HEK293 (cell line): ENCODE data around the gene BTBD2.

ENCODE experiments used
- BCL11B ChIP-seq: fragments of 450-650 bp; formaldehyde crosslinking; IDR thresholded peaks from 2 replicates; pipeline ENCODE4 v1.5.1; 2016; ENCODE audit warnings: low read depth, missing biosample characterization, missing genetic modification characterization
- BCL6B ChIP-seq: fragments of 450-650 bp; formaldehyde crosslinking; IDR thresholded peaks from 2 replicates; pipeline ENCODE4 v1.5.1; 2017; ENCODE audit warnings: missing biosample characterization, missing genetic modification characterization
- HIC1 ChIP-seq: fragments of 450-650 bp; formaldehyde crosslinking; IDR thresholded peaks from 2 replicates; pipeline ENCODE4 v1.5.1; 2016; ENCODE audit warnings: missing biosample characterization, missing genetic modification characterization
- HOXD13 ChIP-seq: sonication (generic); formaldehyde crosslinking; IDR thresholded peaks from 2 replicates; pipeline ENCODE4 v1.8.0; 2022; ENCODE audit warnings: missing genetic modification reagents, borderline replicate concordance
- KLF7 ChIP-seq: fragments of 450-650 bp; formaldehyde crosslinking; IDR thresholded peaks from 2 replicates; pipeline ENCODE4 v1.5.1; 2016; ENCODE audit warnings: missing biosample characterization, missing genetic modification characterization, borderline replicate concordance
- MZF1 ChIP-seq: fragments of 450-650 bp; formaldehyde crosslinking; IDR thresholded peaks from 2 replicates; pipeline ENCODE4 v1.5.1; 2017; ENCODE audit warnings: missing biosample characterization, missing genetic modification characterization, borderline replicate concordance
- PATZ1 ChIP-seq: fragments of 450-650 bp; formaldehyde crosslinking; IDR thresholded peaks from 2 replicates; pipeline ENCODE4 v1.5.1; 2016; ENCODE audit warnings: missing biosample characterization, missing genetic modification characterization
- PRDM1 ChIP-seq: fragments of 450-650 bp; formaldehyde crosslinking; IDR thresholded peaks from 2 replicates; pipeline ENCODE4; 2016; ENCODE audit warnings: missing biosample characterization, missing genetic modification characterization
- SP3 ChIP-seq: fragments of 450-650 bp; formaldehyde crosslinking; IDR thresholded peaks from 2 replicates; pipeline ENCODE4 v1.5.1; 2016; ENCODE audit warnings: missing biosample characterization, missing genetic modification characterization
- TSHZ1 ChIP-seq: fragments of 450-650 bp; formaldehyde crosslinking; IDR thresholded peaks from 2 replicates; pipeline ENCODE4 v1.5.1; 2016; ENCODE audit warnings: missing biosample characterization, missing genetic modification characterization, borderline replicate concordance
- WT1 ChIP-seq: fragments of 450-650 bp; formaldehyde crosslinking; IDR thresholded peaks from 2 replicates; pipeline ENCODE4 v1.5.1; 2016; ENCODE audit warnings: missing biosample characterization, missing genetic modification characterization
- ZFP37 ChIP-seq: fragments of 450-650 bp; formaldehyde crosslinking; IDR thresholded peaks from 2 replicates; pipeline ENCODE4 v1.5.1; 2016; ENCODE audit warnings: missing biosample characterization, missing genetic modification characterization
- ZNF114 ChIP-seq: fragments of 450-650 bp; formaldehyde crosslinking; IDR thresholded peaks from 2 replicates; pipeline ENCODE4 v1.5.0; 2017; ENCODE audit warnings: missing biosample characterization, missing genetic modification characterization
- ZNF121 ChIP-seq: fragments of 450-650 bp; formaldehyde crosslinking; IDR thresholded peaks from 2 replicates; pipeline ENCODE4 v1.5.1; 2016; ENCODE audit warnings: missing biosample characterization, missing genetic modification characterization
- ZNF133 ChIP-seq: fragments of 450-650 bp; formaldehyde crosslinking; IDR thresholded peaks from 2 replicates; pipeline ENCODE4 v1.5.1; 2016; ENCODE audit warnings: missing biosample characterization, missing genetic modification characterization
- ZNF174 ChIP-seq: fragments of 450-650 bp; formaldehyde crosslinking; IDR thresholded peaks from 2 replicates; pipeline ENCODE4 v1.5.0; 2017; ENCODE audit warnings: missing biosample characterization, mild to moderate bottlenecking, missing genetic modification characterization
- ZNF214 ChIP-seq: fragments of 450-650 bp; formaldehyde crosslinking; IDR thresholded peaks from 2 replicates; pipeline ENCODE4 v1.5.1; 2017; ENCODE audit warnings: missing biosample characterization, mild to moderate bottlenecking, missing genetic modification characterization, borderline replicate concordance
- ZNF221 ChIP-seq: fragments of 450-650 bp; formaldehyde crosslinking; IDR thresholded peaks from 2 replicates; pipeline ENCODE4 v1.5.1; 2017; ENCODE audit warnings: missing biosample characterization, missing genetic modification characterization, borderline replicate concordance
- ZNF223 ChIP-seq: fragments of 450-650 bp; formaldehyde crosslinking; IDR thresholded peaks from 2 replicates; pipeline ENCODE4 v1.5.1; 2016; ENCODE audit warnings: missing biosample characterization, missing genetic modification characterization
- ZNF23 ChIP-seq: fragments of 450-650 bp; formaldehyde crosslinking; IDR thresholded peaks from 2 replicates; pipeline ENCODE4 v1.5.1; 2016; ENCODE audit warnings: missing biosample characterization, missing genetic modification characterization, borderline replicate concordance
- ZNF239 ChIP-seq: fragments of 450-650 bp; formaldehyde crosslinking; IDR thresholded peaks from 2 replicates; pipeline ENCODE4 v1.5.1; 2016; ENCODE audit warnings: missing biosample characterization, missing genetic modification characterization
- ZNF394 ChIP-seq: fragments of 450-650 bp; formaldehyde crosslinking; IDR thresholded peaks from 2 replicates; pipeline ENCODE4 v1.5.1; 2016; ENCODE audit warnings: missing biosample characterization, missing genetic modification characterization, mild to moderate bottlenecking, moderate library complexity, borderline replicate concordance
- ZNF404 ChIP-seq: fragments of 450-650 bp; formaldehyde crosslinking; IDR thresholded peaks from 2 replicates; pipeline ENCODE4 v1.5.1; 2017; ENCODE audit warnings: missing biosample characterization, missing genetic modification characterization
- ZNF473 ChIP-seq: fragments of 450-650 bp; formaldehyde crosslinking; IDR thresholded peaks from 2 replicates; pipeline ENCODE4 v1.5.1; 2017; ENCODE audit warnings: missing biosample characterization, missing genetic modification characterization
- ZNF501 ChIP-seq: fragments of 450-650 bp; formaldehyde crosslinking; IDR thresholded peaks from 2 replicates; pipeline ENCODE4 v1.5.1; 2016; ENCODE audit warnings: missing biosample characterization, missing genetic modification characterization
- ZNF529 ChIP-seq: fragments of 450-650 bp; formaldehyde crosslinking; IDR thresholded peaks from 2 replicates; pipeline ENCODE4 v1.5.1; 2017; ENCODE audit warnings: missing genetic modification characterization, missing biosample characterization; ENCODE audit not compliant: insufficient replicate concordance
- ZNF548 ChIP-seq: fragments of 450-650 bp; formaldehyde crosslinking; IDR thresholded peaks from 2 replicates; pipeline ENCODE4 v1.5.1; 2016; ENCODE audit warnings: missing biosample characterization, missing genetic modification characterization
- ZNF558 ChIP-seq: fragments of 450-650 bp; formaldehyde crosslinking; IDR thresholded peaks from 2 replicates; pipeline ENCODE4 v1.5.1; 2016; ENCODE audit warnings: missing biosample characterization, missing genetic modification characterization
- ZNF626 ChIP-seq: fragments of 450-650 bp; sonication (Bioruptor Pico); formaldehyde crosslinking; IDR thresholded peaks from 2 replicates; pipeline ENCODE4 v1.5.1; 2018; ENCODE audit warnings: missing biosample characterization, missing genetic modification characterization, inconsistent platforms
- ZNF791 ChIP-seq: fragments of 450-650 bp; formaldehyde crosslinking; IDR thresholded peaks from 2 replicates; pipeline ENCODE4 v1.5.1; 2016; ENCODE audit warnings: missing biosample characterization, missing genetic modification characterization
- TF ChIP-seq, protein P1 (sequence below): fragments of 450-650 bp; formaldehyde crosslinking; optimal IDR thresholded peaks from 2 replicates; pipeline ENCODE3; 2016; ENCODE audit warnings: missing biosample characterization, mild to moderate bottlenecking, missing genetic modification characterization

BTBD2 gene

DNA sequence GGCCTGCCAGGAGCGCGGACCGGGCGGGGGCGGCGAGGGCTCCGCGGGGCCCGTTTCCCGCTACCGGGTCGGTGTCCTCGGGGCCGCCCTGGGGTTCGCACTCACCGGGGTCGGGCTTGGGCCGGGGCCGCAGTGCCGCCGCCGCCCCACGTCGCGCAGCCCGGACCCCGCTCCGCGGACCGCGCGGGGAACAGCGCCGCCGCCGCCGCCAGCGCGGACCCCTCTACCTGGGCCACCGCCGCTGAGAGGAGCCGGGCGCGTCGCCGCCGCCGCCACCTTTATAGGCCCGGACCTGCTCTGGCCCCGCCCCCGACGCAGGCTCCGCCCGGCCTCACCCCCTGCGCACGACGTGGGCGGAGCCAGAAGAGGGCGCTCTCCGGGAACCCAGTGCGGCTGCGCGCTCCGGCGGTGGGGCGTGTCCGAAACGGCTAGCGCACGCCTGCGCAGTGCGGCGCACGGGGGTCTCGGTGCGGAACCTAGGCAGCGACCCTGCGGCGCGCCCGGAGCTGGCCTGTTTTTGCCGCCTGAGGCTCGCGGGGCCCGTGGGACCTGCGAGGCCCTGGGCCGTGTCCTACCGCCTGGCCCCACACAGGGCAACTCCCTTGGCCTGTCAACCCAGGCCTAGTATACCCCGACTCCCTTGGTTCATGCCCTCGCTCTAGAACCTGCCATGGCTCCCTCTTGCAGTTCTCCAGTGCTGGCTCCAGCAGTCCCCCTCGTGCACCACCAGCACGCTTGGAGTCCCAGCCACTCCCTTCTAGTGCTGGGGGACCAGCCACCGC lies 35.7 kb upstream of the BTBD2 start, which contains the start of gene MKNK2 (continued):
- TF ChIP-seq ZNF133 (tag by site-specific recombination) (no peak), ZNF791 (tag by site-specific recombination) (no peak), ZNF114 (no peak), ZNF23 (tag by site-specific recombination) (no peak), ZNF221 (no peak), PRDM1 (no peak), ZNF394 (tag by site-specific recombination) (no peak), ZNF548 (tag by site-specific recombination) (no peak), TSHZ1 (tag by site-specific recombination) (no peak), ZFP37 (no peak), SP3 (tag by site-specific recombination) (peak; percentile 90), ZNF626 (tag by site-specific recombination) (no peak), BCL6B (tag by site-specific recombination) (no peak), MZF1 (tag by site-specific recombination) (no peak), KLF7 (tag by site-specific recombination) (no peak), ZNF121 (tag by site-specific recombination) (peak; percentile 97), ZNF223 (tag by site-specific recombination) (no peak), ZNF501 (peak; percentile 34; the same call in 1 of the 2 replicates), WT1 (tag by site-specific recombination) (no peak), ZNF558 (tag by site-specific recombination) (no peak), PATZ1 (tag by site-specific recombination) (no peak), HOXD13 (CRISPR knock-in tag) (no peak), BCL11B (tag by site-specific recombination) (no peak), ZNF239 (tag by site-specific recombination) (0 out of 2 replicates have a peak, but pooled peaks have one; percentile 37), ZNF174 (tag by site-specific recombination) (no peak), ZNF404 (no peak), ZNF529 (tag by site-specific recombination) (no peak), HIC1 (tag by site-specific recombination) (no peak), ZNF214 (tag by site-specific recombination) (no peak), ZNF473 (no peak)
- TF ChIP-seq, protein P1, sequence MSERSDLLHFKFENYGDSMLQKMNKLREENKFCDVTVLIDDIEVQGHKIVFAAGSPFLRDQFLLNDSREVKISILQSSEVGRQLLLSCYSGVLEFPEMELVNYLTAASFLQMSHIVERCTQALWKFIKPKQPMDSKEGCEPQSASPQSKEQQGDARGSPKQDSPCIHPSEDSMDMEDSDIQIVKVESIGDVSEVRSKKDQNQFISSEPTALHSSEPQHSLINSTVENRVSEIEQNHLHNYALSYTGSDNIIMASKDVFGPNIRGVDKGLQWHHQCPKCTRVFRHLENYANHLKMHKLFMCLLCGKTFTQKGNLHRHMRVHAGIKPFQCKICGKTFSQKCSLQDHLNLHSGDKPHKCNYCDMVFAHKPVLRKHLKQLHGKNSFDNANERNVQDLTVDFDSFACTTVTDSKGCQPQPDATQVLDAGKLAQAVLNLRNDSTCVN (tag by site-specific recombination): peak; percentile 71
